Neural progenitor cell (in vitro differentiated cells): Measurements from ENCODE around the gene IL11RA.

Experiments
- CTCF ChIP-seq: fragments of 200-600 bp; sonication (generic); IDR thresholded peaks from 2 replicates; pipeline ENCODE4 v1.5.1; 2017; ENCODE audit warnings: antibody characterized with exemption, mild to moderate bottlenecking
- EZH2 ChIP-seq: fragments of 200-600 bp; sonication (generic); IDR thresholded peaks from 2 replicates; pipeline ENCODE4 v1.6.1; 2017; ENCODE audit warnings: antibody characterized with exemption, mild to moderate bottlenecking, moderate library complexity

- TF ChIP-seq CTCF = no peak
- TF ChIP-seq EZH2 = no peak
Observed at GRCh38 chr9:34656992-34657391, 5.0 kb downstream of the IL11RA start.
